Measurements from ENCODE around the gene RIOX2. TPM values are rescaled to one million over a fixed set of nuclear protein-coding genes. Genes with fewer than 3 reads are reported as not detected.

RIOX2 gene
- total RNA-seq, 2 donors from 2014 or later, result 22.0 to 50.2 TPM

DNA sequence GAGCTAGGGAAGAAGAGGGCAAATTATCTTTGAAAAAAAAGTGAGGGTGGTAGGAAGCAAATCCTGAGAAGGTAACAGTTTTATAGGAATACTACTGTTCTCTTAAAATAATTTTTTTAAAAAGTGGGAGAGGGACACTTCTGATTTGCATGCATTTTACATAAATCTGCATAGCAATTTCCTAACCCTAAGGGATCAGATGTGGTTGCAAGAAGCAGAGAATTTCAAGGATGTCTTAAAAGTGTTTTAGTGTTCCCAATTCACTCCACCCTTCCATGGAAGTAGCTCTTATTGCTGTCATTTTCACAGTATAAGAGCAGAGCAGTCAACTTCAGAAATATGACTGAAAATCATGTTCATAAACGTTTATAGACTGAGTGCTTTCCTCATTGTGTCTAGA, 27.8 kb upstream of the RIOX2 start:
- Mint-ChIP-seq H3K4me3 (no peak overlapping the region), H3K4me1 (ENCODE audit: low read depth in 2 of 2) (peaks cover 0 to 4% of the 10 kb centered on the region in 2 donors), H3K27me3 (peaks cover 6 to 23% of the 10 kb centered on the region in 2 donors), H3K9me3 (no peaks in the 10 kb centered on the region), H3K36me3 (no peaks in the 10 kb centered on the region), H3K27ac (no peak overlapping the region)
- no peak for ATAC-seq
- no peak for DNase-seq (ENCODE audit: low spot score)

DNA sequence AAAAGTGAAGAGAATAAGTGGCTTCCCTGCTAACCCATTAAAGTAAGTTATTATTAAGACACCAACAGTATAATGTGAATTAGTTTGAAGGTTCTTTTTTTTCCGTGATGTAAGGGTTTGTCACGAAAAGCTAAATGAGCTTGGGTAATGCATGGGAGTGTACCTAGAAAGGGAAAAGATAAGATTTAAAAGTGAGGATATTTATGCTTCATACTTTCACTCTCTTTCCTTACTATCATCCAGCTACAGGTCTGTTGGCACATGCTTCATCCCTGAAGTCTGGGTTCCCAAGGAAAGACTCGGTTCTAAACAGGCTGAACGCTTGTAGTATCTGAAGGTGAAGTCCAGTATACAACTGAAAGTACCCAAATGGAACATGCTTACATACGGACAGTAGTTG, 26.9 kb upstream of the RIOX2 start:
- peaks cover 6 to 27% of the 10 kb centered on the region in 2 donors for H3K27me3 Mint-ChIP-seq
- peaks cover 0 to 4% of the 10 kb centered on the region in 2 donors for H3K4me1 Mint-ChIP-seq (ENCODE audit: low read depth in 2 of 2)
- H3K27ac Mint-ChIP-seq, result no peak overlapping the region
- DNase-seq (ENCODE audit: low spot score), result no peak
- no peaks in the 10 kb centered on the region for H3K36me3 Mint-ChIP-seq
- ATAC-seq, result no peak
- H3K9me3 Mint-ChIP-seq, result no peaks in the 10 kb centered on the region
- H3K4me3 Mint-ChIP-seq, result no peak overlapping the region

DNA sequence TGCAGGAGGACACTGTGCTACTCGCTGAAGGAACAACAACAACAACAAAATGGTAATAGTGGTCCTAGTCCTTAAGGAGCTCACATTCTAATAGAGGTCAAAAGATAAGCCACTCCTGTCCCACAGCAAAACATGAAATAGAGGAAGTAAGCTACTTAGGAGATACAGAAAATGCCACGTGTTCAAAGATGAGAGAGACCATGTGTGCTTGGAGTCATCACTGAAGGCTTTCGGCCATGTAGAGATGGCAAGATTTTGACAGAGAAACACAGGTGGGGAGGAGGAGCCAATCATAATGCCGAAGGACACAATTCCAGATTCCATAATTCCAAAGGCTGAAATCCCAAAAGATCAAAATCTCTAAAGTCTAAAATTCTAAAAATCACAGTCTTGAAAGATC, 24.8 kb upstream of the RIOX2 start:
- Mint-ChIP-seq H3K4me1 (ENCODE audit: low read depth in 2 of 2) (no peaks in the 10 kb centered on the region), H3K27me3 (peaks cover 8 to 46% of the 10 kb centered on the region in 2 donors), H3K27ac (no peak overlapping the region), H3K36me3 (no peaks in the 10 kb centered on the region), H3K9me3 (no peaks in the 10 kb centered on the region), H3K4me3 (no peak overlapping the region)
- DNase-seq (ENCODE audit: low spot score) (no peak), ATAC-seq (no peak)

DNA sequence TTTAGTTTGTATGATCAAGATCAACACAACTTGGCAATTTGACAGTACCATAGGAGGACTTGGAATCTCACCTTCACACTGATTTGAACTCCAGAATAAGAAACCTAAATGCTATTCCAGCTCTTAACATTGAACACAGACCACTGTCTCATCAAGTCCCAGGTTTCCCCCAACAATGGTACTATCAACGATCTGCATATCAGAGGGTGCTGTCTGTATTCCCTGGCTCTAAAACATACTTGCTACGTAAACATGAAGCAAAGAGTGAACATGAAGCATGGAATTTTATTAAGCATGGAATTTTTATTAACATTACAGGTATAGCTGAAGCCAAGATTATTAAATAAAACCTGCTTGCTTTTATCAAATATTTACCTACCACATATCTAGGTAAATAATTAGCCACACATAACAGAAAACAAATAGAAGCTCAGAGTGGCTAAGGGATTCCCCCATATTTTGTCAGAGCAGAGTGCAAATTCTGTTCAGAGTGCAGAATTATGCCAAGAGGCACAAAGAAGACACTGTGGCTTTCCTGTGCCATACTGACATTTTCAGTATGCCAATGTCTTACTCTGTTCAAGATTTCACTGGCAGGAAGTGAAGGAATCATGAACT, 22.2 kb upstream of the RIOX2 start:
- Mint-ChIP-seq H3K27me3 (peaks cover 9 to 40% of the 10 kb centered on the region in 2 donors), H3K4me1 (ENCODE audit: low read depth in 2 of 2) (peaks cover 0 to 4% of the 10 kb centered on the region in 2 donors), H3K36me3 (no peaks in the 10 kb centered on the region), H3K9me3 (no peaks in the 10 kb centered on the region), H3K27ac (no peak overlapping the region), H3K4me3 (no peak overlapping the region)
- no peak for DNase-seq (ENCODE audit: low spot score)
- ATAC-seq, result no peak

DNA sequence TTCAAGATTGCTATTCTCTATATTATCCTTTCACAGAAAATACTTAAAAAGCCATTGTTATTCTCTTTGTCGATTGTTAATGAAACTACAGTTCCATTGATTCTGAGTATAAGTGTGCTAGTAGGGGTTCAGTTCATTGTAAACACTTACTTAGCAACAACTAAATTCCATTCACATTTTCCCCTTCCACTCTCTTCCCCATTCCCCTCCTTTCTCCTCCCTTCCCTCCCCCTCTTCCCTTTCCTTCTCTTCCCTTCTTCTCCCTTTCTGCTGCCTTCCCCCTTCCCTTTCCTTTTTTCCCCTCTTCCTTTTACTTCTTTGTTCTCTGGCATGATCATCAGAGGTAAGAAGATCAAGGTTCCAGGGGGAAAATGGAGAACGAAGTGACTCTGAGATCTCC, 21.3 kb upstream of the RIOX2 start:
- no peak overlapping the region for H3K27ac Mint-ChIP-seq
- no peaks in the 10 kb centered on the region for H3K9me3 Mint-ChIP-seq

DNA sequence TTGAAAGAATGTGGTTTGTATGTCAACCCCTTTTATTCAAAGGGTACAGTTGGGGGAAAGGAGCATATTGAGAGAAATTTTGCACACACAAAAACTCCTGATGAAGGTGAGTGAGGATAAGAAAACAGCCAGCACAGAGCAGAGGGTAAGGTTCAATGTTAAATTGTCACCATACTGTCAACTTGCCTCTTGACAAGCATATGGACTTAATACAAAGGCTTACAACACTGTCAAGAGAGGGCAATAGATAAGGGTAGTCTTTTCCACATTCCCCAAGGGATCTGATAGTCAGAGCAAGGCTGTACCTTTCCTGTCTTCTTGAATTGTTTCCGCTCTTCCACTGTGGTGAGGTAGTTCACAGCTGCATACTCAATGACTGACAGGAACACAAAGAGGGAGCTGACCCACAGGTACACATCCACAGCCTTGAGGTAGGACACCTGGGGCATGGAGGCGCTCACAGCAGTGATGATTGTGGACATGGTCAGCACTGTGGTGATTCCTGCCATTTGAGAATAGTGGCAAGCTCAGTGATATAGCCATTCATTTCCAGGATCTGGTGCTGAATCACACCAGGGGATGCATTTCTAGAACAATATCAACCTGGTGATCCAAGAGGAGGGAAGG, 20.4 kb upstream of the RIOX2 start:
- Mint-ChIP-seq H3K27me3 (peaks cover 9 to 30% of the 10 kb centered on the region in 2 donors), H3K27ac (no peak overlapping the region)

More for the DNA sequence above, 21.3 kb upstream of the RIOX2 start:
- Mint-ChIP-seq H3K27me3 (peaks cover 9 to 31% of the 10 kb centered on the region in 2 donors), H3K36me3 (no peaks in the 10 kb centered on the region), H3K4me3 (no peak overlapping the region), H3K4me1 (ENCODE audit: low read depth in 2 of 2) (peaks cover 0 to 4% of the 10 kb centered on the region in 2 donors)
- no peak for DNase-seq (ENCODE audit: low spot score)
- no peak for ATAC-seq

DNA sequence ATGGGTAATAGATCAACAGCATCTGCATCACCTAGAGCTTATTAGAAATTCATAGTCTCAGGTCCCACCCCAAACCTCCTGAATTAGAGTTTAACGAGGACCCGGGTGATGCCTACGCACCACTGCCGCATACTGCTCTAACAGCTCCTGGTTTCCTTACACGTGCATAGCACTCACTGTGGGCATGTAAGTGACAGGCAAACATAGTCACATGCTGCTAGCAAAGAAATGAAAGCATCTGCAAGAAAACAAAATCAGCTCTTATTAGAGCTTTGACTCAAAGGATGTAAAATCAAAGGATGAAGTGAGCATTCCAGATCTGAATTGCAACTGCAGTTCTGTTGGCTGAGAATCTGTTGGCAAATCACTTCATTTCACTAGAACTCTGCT, 19.1 kb upstream of the RIOX2 start:
- Mint-ChIP-seq H3K4me3 (no peak overlapping the region), H3K27ac (no peak overlapping the region), H3K36me3 (no peaks in the 10 kb centered on the region), H3K9me3 (no peaks in the 10 kb centered on the region), H3K27me3 (peaks cover 6 to 22% of the 10 kb centered on the region in 2 donors), H3K4me1 (ENCODE audit: low read depth in 2 of 2) (peaks cover 0 to 7% of the 10 kb centered on the region in 2 donors)
- no peak for DNase-seq (ENCODE audit: low spot score)
- ATAC-seq, result no peak

More for the DNA sequence above, 20.4 kb upstream of the RIOX2 start:
- Mint-ChIP-seq H3K36me3 (no peaks in the 10 kb centered on the region), H3K9me3 (no peaks in the 10 kb centered on the region), H3K4me1 (ENCODE audit: low read depth in 2 of 2) (peaks cover 0 to 7% of the 10 kb centered on the region in 2 donors), H3K4me3 (no peak overlapping the region)
- ATAC-seq (no peak), DNase-seq (ENCODE audit: low spot score) (no peak)

DNA sequence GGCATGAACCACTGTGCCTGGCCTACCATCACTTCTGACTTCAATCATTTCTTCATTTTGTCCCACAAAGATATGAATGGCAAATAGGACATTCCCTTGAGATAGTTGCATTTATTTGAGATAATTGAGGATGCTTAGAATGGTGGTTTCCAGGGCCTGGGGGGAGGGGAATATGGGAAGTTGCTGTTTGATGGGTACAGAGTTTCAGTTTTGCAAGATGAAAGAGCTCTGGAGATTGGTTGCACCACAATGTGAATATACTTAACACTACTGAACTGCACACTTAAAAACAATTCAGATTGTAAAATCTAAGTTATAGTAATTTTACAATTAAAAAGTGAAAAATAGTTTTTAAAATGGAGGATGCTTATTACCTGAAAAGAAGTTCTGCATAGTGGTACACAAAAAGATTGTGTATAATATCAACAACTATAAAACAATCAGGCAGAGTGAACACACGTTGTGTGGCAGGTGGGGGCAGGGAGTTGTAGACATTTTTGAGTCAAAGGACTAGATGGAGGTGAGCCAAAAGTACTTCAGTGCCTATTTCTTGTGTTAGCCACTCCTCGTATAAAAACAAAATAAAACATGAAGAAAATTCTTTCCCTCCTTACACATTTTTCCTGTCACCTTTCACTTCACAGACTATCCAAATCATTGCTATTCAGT, 18.5 kb upstream of the RIOX2 start:
- H3K4me1 Mint-ChIP-seq (ENCODE audit: low read depth in 2 of 2), result peaks cover 0 to 7% of the 10 kb centered on the region in 2 donors

DNA sequence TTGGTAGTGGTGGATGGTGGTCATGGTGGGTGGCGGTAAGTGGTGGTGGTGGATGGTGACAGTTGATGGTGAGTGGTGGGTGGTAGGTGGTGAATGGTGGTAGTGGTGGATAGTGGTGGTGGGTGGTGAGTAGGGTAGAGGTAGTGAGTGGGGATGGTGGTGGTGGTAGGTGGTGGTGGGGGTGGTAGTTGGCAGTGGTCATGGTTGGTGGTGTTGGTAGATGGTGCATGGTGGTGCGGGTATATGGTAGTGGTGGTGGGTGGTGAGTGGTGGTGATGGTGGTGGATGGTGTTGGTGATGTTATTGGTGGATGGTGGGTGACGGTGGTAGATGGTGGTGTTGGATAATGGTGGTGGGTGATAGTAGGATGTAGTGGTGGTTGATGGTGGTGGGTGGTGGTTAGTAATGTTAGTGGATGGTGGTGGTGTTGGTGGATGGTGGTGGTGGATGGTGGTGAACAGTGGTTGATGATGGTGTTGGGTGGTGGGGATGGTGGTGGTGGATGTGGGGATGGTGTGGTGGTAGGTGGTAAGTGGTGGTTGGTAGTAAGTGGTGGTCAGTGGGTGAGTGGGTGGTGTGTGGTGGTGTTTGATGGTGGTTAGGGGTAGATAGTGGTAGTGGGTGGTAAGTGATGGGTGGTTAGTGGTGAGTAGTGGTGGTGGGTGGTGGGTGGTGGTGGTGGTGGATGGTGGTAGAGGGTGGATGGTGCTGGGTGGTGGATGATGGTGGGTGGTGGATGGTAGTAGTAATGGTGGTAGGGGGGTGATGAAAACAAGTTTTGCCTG, 16.7 kb upstream of the RIOX2 start:
- DNase-seq (ENCODE audit: low spot score), result no peak
- peaks cover 0 to 7% of the 10 kb centered on the region in 2 donors for H3K4me1 Mint-ChIP-seq (ENCODE audit: low read depth in 2 of 2)
- no peaks in the 10 kb centered on the region for H3K36me3 Mint-ChIP-seq
- H3K27me3 Mint-ChIP-seq, result peaks cover 8 to 18% of the 10 kb centered on the region in 2 donors
- no peak overlapping the region for H3K27ac Mint-ChIP-seq
- H3K4me3 Mint-ChIP-seq, result no peak overlapping the region
- H3K9me3 Mint-ChIP-seq, result no peaks in the 10 kb centered on the region
- ATAC-seq, result peak in 1 of 2 donors; percentile 54

More for the DNA sequence above, 18.5 kb upstream of the RIOX2 start:
- H3K4me3 Mint-ChIP-seq, result no peak overlapping the region
- H3K9me3 Mint-ChIP-seq, result no peaks in the 10 kb centered on the region
- ATAC-seq (no peak), DNase-seq (ENCODE audit: low spot score) (no peak)
- no peaks in the 10 kb centered on the region for H3K36me3 Mint-ChIP-seq
- H3K27me3 Mint-ChIP-seq, result peaks cover 6 to 22% of the 10 kb centered on the region in 2 donors
- H3K27ac Mint-ChIP-seq, result no peak overlapping the region

DNA sequence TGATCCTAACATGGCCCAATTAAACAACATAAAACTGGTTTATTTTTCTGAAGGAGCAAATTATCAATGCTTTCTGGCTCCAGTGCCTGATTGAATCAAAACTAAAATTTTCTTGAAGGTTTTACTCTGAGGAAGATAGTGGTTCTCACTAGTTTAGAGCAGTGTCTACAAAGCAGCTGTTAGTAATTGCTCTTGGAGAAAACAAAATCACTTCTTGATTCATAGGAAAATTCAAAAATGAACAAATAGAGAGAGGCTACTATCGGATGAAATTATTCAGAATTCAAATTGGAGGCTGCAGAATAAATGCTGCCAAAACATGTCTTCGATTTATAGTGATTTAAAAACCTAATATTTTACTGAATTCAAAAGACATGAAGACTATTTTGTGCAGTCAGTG, 15.1 kb upstream of the RIOX2 start:
- no peak overlapping the region for H3K4me3 Mint-ChIP-seq
- H3K9me3 Mint-ChIP-seq, result no peaks in the 10 kb centered on the region
- no peak for ATAC-seq

DNA sequence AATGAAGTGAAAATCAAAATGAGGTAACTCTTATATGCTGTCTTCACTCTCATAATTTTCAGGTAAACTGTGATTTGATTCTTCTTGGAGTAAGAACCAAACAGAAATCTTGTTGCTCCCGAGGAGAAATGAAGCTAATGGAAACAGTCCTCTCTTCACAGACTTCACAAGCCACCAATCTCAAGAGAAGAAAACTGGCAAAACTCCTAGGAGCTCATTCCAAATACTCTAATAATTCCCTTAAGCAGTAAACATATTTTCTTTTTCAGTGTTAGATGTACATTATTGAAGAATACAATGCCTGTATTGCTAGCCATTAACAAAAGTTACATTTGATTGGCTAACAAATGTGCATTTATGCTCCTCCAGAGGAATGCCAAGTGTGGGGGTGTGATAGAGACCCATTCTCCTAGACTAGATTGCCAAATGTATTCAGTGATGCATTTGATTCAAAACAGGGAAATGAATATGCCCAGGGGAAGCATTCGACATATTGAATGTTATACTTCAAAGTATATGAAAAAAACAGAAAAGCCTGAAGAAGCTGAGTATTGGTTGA, 11.8 kb upstream of the RIOX2 start:
- ATAC-seq, result no peak
- no peaks in the 10 kb centered on the region for H3K9me3 Mint-ChIP-seq
- DNase-seq (ENCODE audit: low spot score), result no peak
- H3K36me3 Mint-ChIP-seq, result no peaks in the 10 kb centered on the region
- H3K27me3 Mint-ChIP-seq, result peaks cover 0 to 2% of the 10 kb centered on the region in 2 donors
- peaks cover 0 to 3% of the 10 kb centered on the region in 2 donors for H3K4me1 Mint-ChIP-seq (ENCODE audit: low read depth in 2 of 2)
- H3K4me3 Mint-ChIP-seq, result no peak overlapping the region
- H3K27ac Mint-ChIP-seq, result no peak overlapping the region

More for the DNA sequence above, 15.1 kb upstream of the RIOX2 start:
- Mint-ChIP-seq H3K27ac (no peak overlapping the region), H3K27me3 (peaks cover 1 to 6% of the 10 kb centered on the region in 2 donors), H3K36me3 (no peaks in the 10 kb centered on the region), H3K4me1 (ENCODE audit: low read depth in 2 of 2) (peaks cover 0 to 7% of the 10 kb centered on the region in 2 donors)
- DNase-seq (ENCODE audit: low spot score), result no peak

DNA sequence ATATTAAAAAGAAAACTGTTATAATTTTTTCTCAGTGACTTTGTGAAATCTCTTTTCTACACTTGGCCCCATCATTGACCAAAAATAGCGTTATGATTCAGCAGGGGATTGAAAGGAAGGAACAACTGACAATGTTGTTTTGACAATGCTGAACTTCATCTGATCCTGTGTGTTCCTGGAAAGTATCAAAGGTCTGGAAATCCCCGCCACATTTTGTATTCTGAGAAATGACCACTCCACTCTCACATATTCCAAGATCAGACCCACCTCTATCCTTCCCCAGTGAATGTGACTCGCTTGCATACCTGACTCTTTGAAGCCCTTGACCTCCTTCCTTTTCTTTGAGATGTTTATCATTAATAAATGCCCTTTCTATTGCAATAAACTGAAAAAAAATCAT, 9.7 kb upstream of the RIOX2 start:
- H3K36me3 Mint-ChIP-seq, result no peaks in the 10 kb centered on the region
- no peak overlapping the region for H3K4me3 Mint-ChIP-seq
- no peaks in the 10 kb centered on the region for H3K9me3 Mint-ChIP-seq
- peaks cover 0 to 2% of the 10 kb centered on the region in 2 donors for H3K27me3 Mint-ChIP-seq
- DNase-seq (ENCODE audit: low spot score) (no peak), ATAC-seq (peak in 1 of 2 donors; percentile 41)
- H3K27ac Mint-ChIP-seq, result no peak overlapping the region
- H3K4me1 Mint-ChIP-seq (ENCODE audit: low read depth in 2 of 2), result no peaks in the 10 kb centered on the region

DNA sequence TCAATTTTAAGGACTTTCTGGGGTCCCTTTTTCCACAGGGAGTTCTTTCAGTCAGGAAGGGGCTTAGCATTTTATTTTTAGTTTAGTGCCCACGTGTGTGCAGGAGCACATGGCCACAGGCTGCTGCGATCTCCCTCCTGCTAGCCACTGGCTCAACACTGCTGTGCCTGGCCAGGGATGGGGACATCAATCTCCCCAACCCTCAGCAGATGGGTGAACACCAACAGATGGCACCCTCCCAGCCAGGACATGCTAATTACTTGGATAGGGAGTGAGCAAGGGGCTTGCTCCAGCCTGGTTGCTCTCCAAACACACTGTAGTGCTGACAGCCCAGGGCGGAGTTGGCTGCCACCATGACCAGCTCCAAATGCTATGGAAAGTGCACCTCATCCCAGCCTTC, 7.4 kb upstream of the RIOX2 start:
- Mint-ChIP-seq H3K27ac (no peak overlapping the region), H3K9me3 (no peaks in the 10 kb centered on the region), H3K36me3 (no peaks in the 10 kb centered on the region), H3K4me1 (ENCODE audit: low read depth in 2 of 2) (no peaks in the 10 kb centered on the region), H3K4me3 (no peak overlapping the region), H3K27me3 (no peaks in the 10 kb centered on the region)
- ATAC-seq (no peak), DNase-seq (ENCODE audit: low spot score) (no peak)

All from natural killer cell treated with Interleukin-12 subunit alpha and Interleukin-12 subunit beta and Interleukin-15 and Interleukin-18, amount 100 ng/mL, for 72 hours (primary cell).